PC-9 (cell line): ENCODE measurements around the gene CCDC150.

ENCODE experiments used
- CTCF ChIP-seq: fragments of 200-600 bp; sonication (generic); conservative IDR thresholded peaks from 2 replicates; pipeline ENCODE4 v1.6.1; 2017; ENCODE audit warnings: mixed run types, antibody characterized with exemption, mild to moderate bottlenecking, moderate library complexity
- EZH2 ChIP-seq: fragments of 200-600 bp; sonication (generic); IDR thresholded peaks from 2 replicates; pipeline ENCODE4 v1.8.0; 2017; ENCODE audit warnings: antibody characterized with exemption, low read depth

DNA sequence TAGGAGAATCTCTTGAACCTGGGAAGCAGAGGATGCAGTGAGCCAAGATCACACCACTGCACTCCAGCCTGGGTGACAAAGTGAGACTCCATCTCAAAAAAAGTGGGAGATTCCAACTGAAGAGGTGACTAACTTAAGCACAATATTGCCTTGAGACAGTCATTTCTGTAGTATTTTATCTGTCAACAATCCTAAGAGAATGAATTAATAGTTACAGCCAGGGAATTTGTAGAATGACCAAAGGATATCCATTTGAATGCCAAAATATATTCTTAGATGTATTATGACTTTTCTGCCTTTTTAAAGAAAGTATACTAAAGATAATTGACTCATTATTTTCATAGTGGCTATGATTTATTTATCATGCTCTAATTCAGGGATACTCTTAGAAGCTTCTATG, 40.7 kb upstream of the CCDC150 start:
- no peak for TF ChIP-seq CTCF
- TF ChIP-seq EZH2 = no peak
